HG03520 (cell line): ENCODE data around the gene WNT5A.

Experiments used
- ATAC-seq: cut with Tn5 transposase; IDR thresholded peaks from one replicate; pipeline ENCODE4 v1.9.1; 2021; ENCODE audit warnings: mild to moderate bottlenecking, moderate library complexity; ENCODE audit not compliant: unreplicated experiment

WNT5A gene

GRCh38 chr3:55486857-55487380 is at the start of gene WNT5A:
Gene WNT5A (minus strand): TSS chr3:55487306. CDS start chr3:55486985, 321 bp downstream.
- ATAC-seq = no peak

GRCh38 chr3:55534876-55535275 is 47.8 kb upstream of the WNT5A start:
- ATAC-seq = no peak

DNA sequence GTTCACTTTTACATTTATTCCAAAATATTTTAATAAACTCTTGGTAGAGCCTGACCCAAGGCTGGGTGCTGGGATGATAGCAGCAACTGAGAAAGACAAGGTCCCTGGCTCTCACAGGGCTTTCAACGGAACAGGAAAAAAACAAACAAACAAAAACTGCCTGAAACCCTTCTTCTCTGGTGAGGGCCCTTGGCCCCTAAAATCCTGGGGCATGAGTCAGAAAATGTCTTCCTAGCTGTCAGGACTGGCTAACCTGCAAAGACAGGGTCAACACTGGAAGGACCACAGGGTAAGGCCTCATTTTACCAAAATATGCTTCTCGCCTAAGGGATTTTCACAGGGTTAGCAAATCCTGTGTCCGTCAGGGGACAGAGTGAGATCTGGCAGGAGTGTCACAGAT is 45.7 kb upstream of the WNT5A start:
- ATAC-seq = no peak

GRCh38 chr3:55531321-55531720 is 44.2 kb upstream of the WNT5A start:
- ATAC-seq = no peak

GRCh38 chr3:55527361-55527760 is 40.3 kb upstream of the WNT5A start:
- ATAC-seq = no peak

DNA sequence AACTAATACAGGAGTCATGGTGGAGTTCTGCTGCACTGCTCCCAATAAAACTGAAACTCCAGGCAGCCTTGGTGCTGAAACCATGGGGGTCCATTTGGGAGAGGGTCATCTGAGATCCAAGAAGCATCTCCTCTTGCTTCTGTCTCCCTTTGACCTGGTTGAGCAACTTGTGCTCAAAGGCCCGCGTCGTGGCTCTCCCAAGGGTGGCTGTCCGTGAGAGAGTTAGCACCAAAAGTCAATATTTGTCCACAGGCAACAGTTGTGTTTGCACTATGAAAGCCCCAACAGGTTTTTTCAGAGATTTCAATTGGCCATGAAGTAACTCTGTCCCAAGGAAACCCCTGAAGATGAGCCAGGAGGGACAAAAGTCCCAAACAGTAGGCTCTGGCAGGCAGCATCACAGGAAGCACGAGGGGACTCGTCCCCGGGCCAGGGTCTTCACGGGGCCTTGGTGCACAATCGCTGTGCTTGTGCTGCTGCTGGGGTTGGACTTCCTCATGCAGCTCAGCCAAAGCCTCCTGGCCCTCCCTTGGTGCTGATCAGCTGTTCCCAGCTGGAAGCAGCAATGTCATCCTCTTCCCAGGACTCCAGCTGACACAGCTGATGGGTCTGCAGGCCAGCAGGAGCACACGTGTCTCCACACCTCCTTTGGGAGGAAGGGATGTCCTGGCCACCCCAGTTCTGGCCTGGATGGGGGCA is 39.4 kb upstream of the WNT5A start:
- no peak for ATAC-seq

- no peak for ATAC-seq
Observed at GRCh38 chr3:55525436-55525835, 38.3 kb upstream of the WNT5A start.

GRCh38 chr3:55524565-55525244 is 37.6 kb upstream of the WNT5A start:
- no peak for ATAC-seq

DNA sequence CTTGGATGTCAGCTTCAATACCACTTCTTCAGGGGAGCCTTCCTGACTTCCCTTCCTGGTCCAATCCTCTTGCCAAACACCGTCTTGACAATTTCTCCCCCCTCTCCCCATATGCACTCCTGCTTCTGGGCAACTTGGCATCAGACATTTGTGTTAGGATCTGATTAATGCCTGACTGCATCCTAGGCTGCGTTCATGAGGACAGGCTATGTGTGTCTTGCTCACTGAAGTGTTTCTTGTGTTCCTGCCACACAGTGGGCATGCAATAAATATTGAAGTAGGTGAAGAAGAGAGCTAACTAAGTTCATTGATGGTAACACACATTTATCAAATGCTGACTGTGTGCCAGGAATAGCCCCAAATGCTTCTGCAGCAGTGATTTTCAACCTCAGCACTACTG is 36.4 kb upstream of the WNT5A start:
- no peak for ATAC-seq

- ATAC-seq = no peak
Observed at GRCh38 chr3:55521738-55522421, 34.8 kb upstream of the WNT5A start.

GRCh38 chr3:55521064-55521737 is 34.1 kb upstream of the WNT5A start:
- no peak for ATAC-seq

DNA sequence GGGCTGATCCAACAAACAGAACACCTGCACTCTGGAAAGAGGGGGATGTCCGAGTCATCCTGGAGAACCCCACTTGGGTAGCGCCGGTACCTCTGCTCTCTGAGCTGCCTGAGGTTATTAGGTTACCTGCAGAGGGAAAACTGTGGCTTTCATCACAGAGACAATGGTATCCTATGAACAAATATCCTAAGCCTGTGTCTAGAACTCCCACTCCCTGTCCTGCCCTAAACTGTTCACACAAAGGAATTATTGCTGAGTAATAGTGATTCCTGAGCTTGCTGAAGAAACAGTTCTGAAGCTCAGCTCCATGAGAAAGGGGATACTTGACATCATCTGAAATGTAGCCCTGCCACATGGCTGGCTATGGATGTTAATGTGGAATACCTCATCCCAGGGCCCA is 31.9 kb upstream of the WNT5A start:
- no peak for ATAC-seq

- ATAC-seq = no peak
Observed at GRCh38 chr3:55518451-55518850, 31.3 kb upstream of the WNT5A start.

DNA sequence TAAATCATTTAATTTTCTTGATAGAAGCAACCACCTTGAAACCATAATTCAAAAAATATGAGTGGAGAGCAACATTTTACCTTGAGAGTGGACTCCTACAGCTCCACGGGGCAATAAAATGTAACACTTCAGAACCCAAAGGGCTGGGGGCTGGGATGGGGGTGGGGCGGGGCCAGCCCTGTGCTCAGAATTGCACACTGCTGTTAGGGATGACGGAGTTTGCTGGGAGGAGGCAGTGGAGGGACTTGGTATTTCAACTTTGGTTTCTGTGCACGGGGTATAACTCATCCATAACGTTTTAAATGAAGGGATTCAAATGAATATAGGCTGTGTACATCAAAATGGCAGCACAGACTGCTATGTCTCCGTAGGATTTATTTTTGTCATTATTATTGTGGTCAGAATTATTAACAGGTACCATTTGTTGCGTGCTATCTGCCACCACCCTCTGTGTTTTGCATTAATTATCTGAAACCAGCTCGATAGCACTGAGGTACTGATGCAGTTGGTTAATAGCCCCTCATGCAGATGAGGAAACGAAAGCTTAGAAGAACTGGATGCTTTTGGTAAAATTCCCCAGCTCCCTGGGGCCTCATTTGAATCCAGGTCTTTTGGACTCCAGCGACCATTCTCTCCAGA is 29.4 kb upstream of the WNT5A start:
- no peak for ATAC-seq

DNA sequence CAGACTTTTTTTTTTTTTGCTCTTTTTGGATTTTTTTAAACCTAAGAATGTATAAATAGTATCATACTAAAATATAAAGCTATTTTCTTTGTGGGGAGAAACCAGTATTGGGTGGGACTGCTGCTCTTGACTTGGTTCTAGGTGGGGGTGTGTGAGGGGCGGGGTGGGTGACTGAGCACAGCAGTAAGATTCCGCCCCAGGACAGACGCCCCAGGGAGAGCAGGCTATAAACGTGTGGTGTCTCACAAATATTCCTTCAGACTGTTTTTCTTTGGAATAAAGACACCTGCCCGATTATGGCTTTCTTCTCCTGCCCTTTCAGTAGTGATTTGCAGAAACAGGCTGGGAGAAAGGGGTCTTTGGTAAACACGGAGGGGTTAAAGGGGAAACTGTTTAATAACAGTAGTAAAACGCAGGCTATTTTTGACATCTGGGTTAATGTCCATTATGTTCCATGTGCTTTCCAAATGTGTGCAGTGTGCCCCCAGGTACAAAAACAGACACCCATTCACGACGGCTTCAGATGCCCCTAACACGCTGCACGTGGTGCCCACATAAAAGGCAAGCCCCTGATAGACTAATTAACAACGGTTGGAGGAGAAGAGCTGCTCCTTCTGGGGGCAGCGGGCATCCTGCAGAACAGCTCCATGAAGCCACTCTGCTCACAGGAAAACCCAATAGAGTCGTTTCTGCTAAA is 28.6 kb upstream of the WNT5A start:
- ATAC-seq = no peak

- no peak for ATAC-seq
Observed at GRCh38 chr3:55514962-55515361, 27.9 kb upstream of the WNT5A start.

- no peak for ATAC-seq
Observed at GRCh38 chr3:55512571-55513343, 25.7 kb upstream of the WNT5A start.

DNA sequence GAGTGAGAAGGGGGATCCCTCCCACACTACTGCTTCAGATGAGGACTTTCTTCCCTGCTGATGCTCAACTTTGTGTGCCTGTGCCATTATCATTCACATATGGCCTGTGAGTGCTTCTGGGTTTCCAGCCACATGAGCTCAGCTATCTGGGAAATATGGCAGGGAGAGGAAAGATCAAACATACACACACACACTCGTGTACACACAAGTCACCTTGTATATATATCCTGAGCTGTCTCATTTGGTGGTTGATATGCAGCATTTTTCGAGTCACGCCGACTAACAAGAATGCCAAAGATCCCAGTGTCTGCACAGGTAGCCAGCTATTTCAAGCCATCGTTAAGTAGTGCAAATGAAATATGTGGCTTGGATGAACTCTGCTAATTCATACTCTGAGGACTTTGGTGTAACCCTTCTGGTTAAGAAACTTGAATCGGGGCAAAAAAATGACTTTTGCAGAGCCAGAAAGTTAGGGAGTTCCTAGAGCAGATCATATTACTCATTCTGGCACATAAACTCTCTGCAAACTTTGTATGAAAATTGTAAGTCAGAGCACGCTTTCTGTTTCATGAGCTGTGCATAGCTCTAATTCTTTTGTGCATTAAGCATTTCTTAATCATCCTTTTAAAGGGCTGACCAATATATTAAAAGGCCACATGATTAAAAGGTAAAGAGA is 24.9 kb upstream of the WNT5A start:
- no peak for ATAC-seq

DNA sequence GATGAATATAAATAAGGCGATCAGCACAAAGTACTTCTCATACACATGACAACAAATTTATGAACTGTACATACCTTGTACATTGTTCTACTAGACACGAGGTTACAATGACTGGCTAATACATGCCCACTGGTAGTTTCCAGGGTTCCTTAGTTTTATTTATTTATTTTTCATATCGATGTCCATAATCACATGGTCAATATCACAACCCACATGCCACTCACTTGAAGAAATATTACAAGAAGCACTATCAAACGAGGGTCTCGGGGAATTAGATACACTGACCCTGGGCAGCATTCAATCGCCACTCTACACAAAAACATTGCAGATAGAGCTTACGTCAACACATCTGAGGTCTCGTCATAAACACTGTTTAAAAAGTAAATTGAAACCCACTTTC is 21.2 kb upstream of the WNT5A start:
- ATAC-seq = no peak
